ENCODE results near the gene BRDT.

BRDT gene

DNA sequence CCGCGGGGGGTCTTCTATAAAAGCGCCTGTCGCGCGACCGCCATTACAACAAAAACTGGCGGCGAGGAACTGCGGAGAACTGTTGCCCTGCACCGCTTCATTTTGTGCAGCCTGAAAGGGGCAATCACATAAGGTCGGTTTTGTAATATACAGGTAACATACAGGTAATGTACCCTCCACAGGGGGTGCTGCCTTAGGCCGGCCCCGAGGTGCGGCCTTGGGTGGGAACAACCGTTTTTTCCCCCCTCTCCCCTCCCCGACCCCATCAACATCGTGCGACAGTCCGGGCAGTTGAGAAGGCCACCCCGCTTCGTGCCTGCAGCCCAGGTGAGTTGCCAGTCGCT, at the start of gene BRDT:
BRDT (plus strand) TSS at position 46 of the 344 bp plus-strand sequence. CDS start 13,354 bp downstream, outside the sequence.
- no peak for DNase-seq (ENCODE audit: low spot score)

DNA sequence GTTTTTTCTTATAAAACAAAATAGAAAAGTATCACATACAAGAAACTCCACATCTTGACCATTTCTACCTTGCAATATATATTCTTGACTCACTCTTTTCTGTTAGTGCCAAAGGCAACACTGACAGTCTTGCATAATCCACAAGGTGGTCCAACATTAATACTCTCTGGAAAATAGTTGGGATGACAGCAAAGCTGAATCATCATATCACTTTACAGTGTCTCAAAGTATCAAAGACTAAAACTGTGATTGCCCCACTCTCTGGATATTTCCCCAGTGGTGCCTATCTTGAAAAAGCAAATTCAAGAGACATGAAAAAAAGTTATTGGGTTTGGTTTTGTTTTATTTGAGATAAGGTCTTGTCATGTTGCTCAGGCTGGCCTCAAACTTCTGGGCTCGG, 48.6 kb upstream of the BRDT start:
- peak; percentile 73 for DNase-seq (ENCODE audit: low spot score)

DNA sequence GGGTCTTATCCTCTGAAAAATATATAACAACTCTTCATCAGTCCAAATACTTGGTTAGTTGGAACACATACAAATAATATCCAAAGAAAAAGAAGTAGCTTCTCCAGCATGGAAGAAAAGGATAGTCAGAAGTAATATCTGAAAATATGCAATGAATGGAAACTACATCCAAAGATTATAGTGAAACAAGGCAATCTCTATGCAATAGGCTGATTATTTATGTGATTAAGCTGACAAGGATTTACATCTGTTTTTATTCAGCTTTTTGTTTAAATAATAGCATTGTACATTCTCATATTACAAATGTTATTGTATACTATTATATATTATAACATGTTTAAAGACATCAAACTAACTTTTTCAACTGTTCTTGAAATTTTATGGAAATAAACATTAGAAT, 48.0 kb upstream of the BRDT start:
- no peak for DNase-seq (ENCODE audit: low spot score)

DNA sequence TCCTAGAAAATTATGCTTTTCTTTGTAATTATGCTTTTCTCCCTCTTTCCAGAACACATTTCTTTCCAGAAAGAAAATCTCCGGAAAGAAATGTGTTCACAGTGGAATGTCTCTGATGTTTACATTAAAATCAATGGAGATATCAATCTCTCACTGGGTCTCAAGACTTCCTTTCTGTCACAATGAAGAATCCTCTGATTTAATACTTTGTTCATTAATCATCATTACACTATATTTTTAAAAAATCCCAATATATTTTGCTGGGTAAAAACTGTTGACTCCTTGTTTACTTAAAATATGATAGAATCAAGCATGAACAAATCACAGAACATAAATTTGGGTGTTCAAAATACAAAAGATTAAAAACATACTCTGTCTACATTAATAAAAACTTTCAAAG, 36.9 kb upstream of the BRDT start:
- DNase-seq (ENCODE audit: low spot score), result no peak

DNA sequence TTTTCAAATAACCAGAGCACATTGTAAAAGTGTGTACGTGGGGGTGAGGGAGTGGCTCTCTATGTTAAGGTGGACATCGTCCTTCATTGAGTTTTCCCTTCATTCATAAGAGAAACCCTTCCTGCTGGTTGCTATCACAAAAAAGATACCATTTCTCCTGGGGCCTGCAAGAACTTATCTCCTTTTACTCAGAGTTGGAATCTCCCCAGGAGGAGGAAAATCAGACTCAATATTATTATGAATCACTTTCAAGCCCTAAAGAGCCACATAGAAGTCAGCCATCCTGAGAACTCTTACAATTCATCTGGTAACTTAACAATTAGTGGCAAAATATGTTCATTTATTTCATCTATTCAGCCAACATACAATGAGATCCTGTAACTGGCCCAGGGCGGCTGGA, 36.2 kb upstream of the BRDT start:
- DNase-seq (ENCODE audit: low spot score), result no peak

DNA sequence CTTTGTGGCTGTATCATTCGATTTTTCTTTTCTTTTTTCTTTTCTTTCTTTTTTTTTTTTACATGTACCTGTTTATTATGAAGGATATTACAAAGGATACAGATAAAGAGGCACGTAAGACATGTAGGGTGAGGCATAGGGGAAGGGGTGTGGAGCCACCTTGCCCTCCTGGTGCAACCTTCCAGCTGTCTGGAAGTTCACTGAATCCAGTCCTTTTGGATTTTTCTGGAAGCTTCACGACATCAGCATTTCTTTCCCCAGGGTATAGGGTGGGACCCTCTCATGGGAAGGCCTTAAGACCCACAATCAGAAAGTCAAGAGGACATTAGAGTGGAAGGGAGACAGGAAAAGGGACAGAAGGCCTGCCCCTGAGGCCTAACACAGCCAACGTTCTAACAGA, 33.2 kb upstream of the BRDT start:
- no peak for DNase-seq (ENCODE audit: low spot score)

DNA sequence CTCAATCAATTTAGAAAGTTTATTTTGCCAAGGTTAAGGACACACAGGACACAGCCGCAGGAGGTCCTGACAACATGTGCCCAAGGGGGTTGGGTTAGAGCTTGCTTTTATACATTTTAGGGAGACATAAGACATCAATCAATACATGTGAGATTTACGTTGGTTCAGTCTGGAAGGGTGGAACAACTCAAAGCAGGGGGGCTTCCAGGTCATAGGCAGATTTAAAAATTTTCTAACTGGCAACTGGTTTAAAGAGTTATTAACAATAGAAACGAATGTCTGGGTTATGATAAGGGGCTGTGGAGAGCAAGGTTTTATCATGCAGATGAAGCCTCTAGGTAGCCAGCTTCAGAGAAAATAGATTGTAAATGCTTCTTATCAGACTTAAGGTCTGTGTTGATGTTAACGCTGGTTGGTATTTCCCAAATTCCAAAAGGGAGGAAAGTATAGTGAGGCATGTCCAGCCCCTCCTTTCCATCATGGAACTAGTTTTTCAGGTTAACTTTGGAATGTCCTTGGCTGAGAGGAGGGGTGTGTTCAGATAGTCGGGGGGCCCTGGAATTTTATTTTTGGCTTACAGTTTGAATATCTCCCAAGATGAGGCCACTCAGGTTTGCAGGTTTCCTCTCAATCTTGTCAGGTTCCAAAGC, 32.3 kb upstream of the BRDT start:
- no peak for DNase-seq (ENCODE audit: low spot score)

DNA sequence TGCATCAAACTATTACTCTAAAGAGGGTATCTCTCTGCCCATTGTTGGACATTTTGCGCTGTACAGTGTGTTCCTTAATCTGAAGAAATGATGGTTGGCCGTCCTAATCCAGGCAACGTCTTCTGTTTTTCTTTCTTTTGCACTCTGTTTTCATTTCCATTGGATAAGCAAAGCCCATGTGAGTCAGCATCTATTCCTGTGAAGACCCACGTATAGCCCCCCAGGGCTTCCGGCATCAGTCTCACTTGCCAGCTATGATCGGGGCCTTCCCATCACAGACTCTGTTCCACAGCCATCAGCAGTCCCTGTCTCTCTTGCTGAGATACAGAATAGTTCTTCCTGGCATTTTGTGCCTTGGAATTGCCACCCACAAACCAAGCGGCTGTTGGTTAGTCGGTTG, 29.2 kb upstream of the BRDT start:
- DNase-seq (ENCODE audit: low spot score), result no peak

DNA sequence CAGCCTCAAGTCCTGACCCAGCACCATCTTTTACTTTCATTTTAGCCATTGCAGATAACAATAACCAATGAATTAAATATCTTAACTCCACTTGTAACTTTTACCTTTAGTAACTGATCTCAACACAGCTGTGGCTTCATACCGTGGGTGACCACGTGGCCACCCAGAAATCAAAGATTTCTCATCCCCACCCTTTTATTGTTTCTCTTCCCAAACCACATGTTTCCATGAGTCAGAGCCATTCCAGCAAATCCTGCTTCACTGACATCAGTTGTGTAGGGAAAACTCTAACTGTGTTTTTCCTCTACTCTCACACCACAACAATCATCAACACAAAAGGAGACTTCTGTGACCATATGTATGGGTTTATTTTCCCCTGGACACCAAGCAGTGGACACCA, 25.1 kb upstream of the BRDT start:
- DNase-seq (ENCODE audit: low spot score), result peak; percentile 84

DNA sequence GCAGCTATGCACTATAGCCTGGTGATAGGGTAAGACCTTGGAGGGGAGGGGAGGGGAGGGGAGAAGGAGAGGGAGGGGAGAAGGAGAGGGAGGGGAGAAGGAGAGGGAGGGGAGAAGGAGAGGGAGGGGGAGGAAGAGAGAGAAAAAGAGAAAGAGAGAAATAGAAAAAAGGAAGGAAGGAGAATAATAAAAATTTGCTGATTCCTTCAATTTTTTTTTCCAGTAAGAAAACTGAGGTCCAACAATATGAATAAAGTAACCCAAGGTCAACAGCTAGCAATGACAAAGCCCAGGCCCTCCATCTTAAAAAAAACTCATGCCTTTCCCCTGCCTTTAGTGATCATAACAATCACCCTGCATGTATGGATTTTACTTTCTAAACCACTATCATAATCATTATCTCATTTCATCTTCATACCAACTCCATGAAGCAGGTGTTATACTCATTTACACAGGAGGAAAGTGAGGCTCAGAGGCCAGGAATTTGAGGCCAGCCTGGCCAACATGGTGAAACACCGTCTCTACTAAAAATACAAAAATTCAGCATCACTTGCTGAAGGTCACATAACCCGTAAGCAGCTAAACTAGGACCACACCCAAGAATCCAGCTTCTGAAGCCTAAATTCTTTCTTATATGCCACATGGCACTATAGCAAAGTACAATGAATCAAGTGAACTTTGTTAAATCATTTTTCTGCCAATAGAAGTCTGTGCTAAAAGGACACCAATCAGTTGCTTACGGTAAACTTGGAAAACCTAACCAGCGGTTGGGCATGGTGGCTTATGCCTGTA, 23.4 kb upstream of the BRDT start:
- no peak for DNase-seq (ENCODE audit: low spot score)

DNA sequence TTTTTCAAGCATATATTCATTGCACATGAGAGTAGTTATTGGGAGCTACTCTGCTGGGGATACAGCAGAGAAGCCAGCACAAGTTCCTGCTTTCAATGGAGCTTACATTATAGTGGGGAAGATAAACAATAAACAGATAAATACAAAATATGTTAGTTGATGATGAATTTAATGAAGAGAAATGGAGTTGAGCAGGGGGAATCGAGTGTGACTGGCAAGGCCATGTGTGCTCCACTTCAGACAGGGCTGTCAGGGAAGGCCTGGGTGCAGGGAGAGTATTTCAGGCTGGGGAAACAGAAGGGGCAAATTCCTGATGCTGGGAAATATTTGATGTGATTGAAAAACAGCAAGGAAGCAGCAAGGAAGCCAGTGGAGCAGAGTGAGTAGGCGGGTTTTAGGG, 21.2 kb upstream of the BRDT start:
- DNase-seq (ENCODE audit: low spot score), result no peak

DNA sequence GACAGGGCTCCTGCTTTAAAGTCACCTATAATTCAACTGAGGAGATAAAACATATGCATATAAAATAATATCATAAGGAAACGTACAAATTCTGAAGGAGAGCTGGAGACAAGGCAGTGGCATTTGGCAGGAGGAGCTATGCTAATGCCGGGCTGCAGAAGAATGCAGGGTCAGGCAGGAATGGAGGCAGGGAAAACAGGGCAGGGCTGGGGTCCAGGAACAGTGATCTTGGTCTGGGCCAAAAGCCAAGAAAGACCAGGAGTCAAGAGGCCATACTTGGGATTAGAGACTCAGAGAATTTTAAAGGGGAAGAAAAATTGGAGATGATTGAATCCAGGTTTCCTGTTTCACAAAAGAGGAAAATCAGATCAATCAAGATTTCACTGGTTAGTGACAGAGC, 20.0 kb upstream of the BRDT start:
- DNase-seq (ENCODE audit: low spot score), result peak; percentile 38

DNA sequence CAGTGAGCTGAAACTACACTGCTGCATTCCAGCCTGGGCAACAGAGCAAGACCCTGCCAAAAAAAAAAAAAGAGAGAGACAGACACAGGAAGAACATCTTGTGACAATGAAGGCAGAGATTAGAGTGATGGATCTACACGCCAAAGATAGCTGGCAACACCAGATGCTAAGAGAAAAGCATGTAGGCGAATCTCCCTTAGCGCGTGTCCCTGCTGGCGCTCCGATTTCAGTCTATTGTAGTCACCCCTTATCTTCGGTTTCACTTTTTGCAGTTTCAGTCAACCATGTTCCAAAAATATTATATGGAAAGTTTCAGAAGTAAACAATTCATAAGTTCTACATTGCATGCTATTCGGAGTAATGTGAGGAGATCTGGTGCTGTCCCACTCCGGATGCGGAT, 11.6 kb upstream of the BRDT start:
- no peak for DNase-seq (ENCODE audit: low spot score)

DNA sequence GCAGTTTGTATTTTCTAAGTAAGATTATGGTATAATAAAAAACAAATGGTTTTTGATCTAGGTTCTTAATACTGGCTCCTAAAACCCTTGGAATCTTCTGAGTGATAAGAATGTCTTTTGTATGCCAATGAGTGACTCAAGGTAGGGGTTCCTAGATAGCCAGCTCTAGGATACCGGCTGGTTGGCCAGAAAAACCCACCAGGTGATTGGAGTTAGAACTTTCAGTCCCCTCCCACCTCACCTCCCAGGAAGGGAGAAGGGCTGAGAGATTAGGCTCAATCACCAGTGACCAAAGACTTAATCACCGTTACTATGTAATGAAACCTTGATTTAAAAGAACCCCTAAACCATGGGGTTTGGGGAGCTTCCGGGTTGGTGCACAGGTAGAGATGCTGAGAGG, 8.7 kb upstream of the BRDT start:
- DNase-seq (ENCODE audit: low spot score), result no peak

DNA sequence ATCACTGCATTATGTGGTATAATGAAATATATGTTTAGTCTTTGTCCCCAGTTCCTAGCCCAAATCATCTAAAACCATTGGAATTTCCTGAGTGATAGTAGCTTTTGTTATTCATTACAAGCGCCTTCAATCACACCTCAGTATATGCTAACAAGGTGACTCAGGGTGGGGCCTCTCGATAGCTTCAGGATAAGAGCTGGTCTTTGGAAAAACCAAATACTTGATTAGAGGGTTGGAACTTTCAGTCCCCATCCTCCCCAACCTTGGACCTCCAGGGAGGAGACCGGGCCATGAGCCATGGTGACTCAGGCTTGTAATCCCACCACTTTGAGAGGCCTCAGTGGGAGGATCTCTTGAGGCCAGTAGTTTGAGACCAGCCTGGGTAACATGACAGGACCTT, 5.1 kb upstream of the BRDT start:
- DNase-seq (ENCODE audit: low spot score), result no peak

DNA sequence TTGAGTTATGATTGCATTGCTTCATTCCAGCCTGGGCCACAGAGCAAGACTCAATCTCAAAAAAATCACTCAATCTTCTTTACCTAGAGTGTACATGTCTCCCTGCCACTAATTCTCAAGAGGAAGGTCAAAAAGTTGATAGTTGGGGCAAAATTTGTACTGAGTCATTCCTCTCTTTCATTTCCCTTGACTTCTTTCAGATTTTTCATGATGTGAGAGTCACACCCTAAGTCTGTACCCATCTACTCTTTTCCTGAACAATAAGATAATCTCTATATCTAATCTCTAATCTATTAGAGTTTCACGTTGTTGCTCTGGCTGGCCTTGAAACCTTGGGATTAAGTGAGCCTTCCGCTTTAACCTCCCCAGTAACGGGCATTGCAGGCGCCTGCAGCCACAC, 1.1 kb upstream of the BRDT start:
- no peak for DNase-seq (ENCODE audit: low spot score)

DNA sequence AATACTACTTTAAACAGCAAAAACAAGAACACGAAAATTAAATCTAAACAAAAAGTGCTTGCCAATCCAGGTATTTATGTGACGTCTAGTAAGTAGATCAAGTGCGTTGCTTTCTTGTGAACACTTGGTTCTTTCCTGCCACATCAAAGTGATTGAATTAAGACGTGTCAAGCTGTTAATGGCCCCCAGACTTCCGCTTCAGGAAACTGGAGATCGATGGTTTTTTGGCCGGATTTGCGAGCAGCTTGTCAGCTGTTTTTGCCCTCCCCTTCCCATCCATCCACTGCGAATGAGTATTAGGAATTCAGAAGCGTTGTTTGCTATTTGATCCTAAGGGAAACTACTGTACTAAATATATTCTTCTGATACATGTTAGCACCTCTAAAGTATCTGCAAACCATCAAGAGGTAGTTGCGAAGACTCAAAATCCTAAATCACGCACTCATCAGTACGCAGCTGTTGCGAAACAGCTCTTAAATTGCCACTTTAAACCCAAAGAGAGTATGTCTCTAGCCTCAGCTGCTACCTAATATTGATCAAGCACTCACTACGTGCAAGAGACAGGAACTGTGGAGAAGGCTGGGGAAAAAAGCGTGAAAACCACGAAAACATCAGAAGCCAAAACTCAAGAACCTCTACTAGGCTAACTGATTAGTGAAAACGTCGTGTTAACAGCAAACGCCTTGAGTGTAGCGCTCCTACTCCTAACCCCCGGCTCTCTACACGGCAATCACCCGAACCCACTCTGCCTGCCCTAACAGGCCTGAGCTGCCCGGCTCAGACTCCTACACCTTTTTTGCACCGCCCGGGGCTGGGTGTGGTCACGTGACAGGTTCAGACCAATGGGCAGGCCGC, 473 bp upstream of the BRDT start:
- no peak for DNase-seq (ENCODE audit: low spot score)

DNA sequence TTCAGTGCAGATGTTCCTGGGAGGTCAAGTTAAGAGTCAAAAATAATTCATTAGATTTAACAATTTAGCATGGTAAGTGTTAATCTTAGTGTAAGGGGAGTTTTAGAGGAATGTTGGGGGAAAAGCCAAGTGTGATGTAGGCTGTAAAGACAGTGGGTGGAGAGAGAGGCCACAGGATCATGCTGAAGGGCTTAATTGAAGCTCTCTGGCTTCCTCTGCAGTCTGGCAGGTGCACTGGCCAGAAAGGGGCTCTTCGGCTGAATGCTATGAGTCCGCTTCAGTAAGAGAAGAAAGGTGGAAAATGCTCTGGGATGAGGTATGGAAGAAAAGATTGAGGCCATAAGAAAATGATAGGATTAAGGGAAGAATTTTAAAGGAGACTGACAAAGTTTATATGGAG, 3.0 kb downstream of the BRDT start:
- no peak for DNase-seq (ENCODE audit: low spot score)

DNA sequence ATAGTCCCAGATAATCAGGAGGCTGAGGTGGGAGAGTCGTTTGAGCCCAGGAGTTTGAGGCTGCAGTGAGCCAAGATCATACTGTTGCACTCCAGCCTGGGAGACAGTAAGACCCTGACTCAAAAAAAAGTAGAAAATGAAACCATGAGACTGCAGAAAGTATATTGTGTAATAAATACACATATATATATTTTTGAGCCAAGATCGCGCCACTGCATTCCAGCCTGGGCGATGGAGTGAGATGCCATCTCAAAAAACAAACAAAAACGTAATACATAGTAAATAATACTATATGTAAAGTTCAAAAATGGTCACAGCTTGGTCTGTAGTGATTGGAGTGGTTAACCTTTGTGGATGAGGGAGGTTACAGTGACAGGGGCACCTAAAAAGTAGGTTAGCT, 9.7 kb downstream of the BRDT start:
- DNase-seq (ENCODE audit: low spot score), result no peak

DNA sequence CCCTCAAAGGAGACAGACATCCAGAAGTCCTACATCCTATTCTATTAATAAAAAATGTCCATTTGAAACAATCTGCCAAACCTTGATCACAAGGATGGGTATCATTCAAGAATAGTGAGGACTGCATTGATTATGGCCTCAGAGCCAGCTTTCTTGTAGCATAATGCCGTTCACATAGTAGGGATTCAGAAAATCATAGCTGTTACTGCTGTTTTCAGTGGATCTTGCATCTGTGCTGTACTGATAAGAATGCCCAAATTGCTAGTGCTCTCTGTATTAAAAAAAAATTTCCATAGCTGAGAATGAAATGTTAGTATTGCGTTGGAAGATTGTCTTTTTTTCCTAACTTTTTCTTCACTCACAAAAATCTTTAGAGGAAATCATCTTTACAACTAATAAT, 19.1 kb downstream of the BRDT start:
- DNase-seq (ENCODE audit: low spot score), result no peak

DNA sequence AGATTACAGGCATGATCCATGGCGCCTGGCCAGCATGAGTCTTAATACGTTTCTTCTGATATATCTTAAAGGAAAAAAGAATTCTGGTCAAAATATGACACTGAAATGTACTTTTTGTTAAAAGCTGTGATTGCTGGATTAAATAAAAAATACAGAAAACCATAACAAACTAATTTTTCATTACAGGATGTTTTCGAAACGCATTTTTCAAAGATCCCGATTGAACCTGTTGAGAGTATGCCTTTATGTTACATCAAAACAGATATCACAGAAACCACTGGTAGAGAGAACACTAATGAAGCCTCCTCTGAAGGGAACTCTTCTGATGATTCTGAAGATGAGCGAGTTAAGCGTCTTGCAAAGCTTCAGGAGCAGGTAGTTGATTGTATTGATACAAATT, 30.2 kb downstream of the BRDT start:
- DNase-seq (ENCODE audit: low spot score), result no peak

DNA sequence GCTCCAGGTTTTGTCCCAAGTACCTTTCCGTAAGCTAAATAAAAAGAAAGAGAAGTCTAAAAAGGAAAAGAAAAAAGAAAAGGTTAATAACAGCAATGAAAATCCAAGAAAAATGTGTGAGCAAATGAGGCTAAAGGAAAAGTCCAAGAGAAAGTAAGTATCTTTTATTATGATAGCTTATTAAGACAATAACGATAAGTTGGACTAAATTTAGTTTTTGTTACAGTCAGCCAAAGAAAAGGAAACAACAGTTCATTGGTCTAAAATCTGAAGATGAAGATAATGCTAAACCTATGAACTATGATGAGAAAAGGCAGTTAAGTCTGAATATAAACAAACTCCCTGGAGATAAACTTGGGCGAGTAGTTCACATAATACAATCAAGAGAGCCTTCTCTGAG, 31.5 kb downstream of the BRDT start:
- DNase-seq (ENCODE audit: low spot score), result no peak

DNA sequence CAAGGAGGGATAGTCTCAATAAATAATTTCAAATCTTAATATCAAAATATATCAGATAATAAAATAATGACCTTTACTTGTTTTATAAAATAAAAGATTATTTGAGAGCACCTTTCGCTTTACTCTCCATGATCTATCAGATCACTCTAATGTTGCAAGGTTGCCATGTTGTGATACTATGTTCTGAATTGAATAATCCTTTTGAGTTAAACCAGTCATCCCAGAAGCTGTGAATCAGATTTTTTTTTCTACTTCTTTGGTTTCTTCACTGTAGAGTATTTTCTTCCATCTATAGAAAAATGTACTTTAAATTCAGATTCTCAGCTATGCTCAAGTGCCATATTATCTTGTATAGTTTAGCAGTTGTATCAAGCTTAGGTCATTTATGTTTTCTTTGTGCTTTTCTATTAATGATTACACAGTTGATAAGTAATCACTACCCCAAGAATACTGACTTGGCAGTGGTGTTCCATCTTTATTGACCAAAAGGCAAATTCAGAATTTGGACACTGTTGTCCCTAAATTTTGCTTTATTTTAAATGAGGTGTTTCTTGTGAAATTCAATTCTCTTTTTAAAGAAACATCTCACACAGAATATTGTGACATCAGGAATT, 32.9 kb downstream of the BRDT start:
- no peak for DNase-seq (ENCODE audit: low spot score)
